KOPT-K1 (cell line): ENCODE results near the gene ASB1.
A peak's percentile ranks its signal among the peaks of the same experiment; 100 is the strongest.

Experiments used
- H3K27ac ChIP-seq: fragments of 200-600 bp; sonication (generic); 2 replicates; pipeline ENCODE4 v1.5.1; 2016; ENCODE audit warnings: antibody characterized with exemption, mild to moderate bottlenecking, low read depth, low read length; ENCODE audit not compliant: poor library complexity, severe bottlenecking
- H3K36me3 ChIP-seq: fragments of 200-600 bp; sonication (generic); 2 replicates; pipeline ENCODE4 v1.5.1; 2017; ENCODE audit warnings: antibody characterized with exemption, mild to moderate bottlenecking, low read length, moderate library complexity; ENCODE audit not compliant: insufficient read depth
- H3K9me3 ChIP-seq: fragments of 200-600 bp; sonication (generic); 2 replicates; pipeline ENCODE4 v1.5.1; 2017; ENCODE audit warnings: antibody characterized with exemption, low read length, mild to moderate bottlenecking; ENCODE audit not compliant: insufficient read depth, poor library complexity, severe bottlenecking

Gene ASB1

GRCh38 chr2:238426568-238427434 is at the start of gene ASB1:
ASB1 (plus strand) TSS chr2:238426927; CDS start chr2:238427071, 144 bp downstream.
- peaks cover 8% of the 10 kb centered on the region for H3K9me3 ChIP-seq
- H3K27ac ChIP-seq: peak within 1 kb of the TSS; percentile 88
- H3K36me3 ChIP-seq: peaks cover 10% of the 10 kb centered on the region

GRCh38 chr2:238378230-238379095 is 48.3 kb upstream of the ASB1 start:
- Histone ChIP-seq H3K27ac (peak overlapping the region; percentile 52), H3K36me3 (no peaks in the 10 kb centered on the region), H3K9me3 (no peaks in the 10 kb centered on the region)

- H3K27ac ChIP-seq: peak overlapping the region; percentile 52
- H3K36me3 ChIP-seq: no peaks in the 10 kb centered on the region
- H3K9me3 ChIP-seq: no peaks in the 10 kb centered on the region
These were observed 47.5 kb upstream of the ASB1 start for GRCh38 chr2:238379096-238379810.

- Histone ChIP-seq H3K9me3 (no peaks in the 10 kb centered on the region), H3K36me3 (no peaks in the 10 kb centered on the region), H3K27ac (peak overlapping the region; percentile 52)
These were observed 46.4 kb upstream of the ASB1 start for GRCh38 chr2:238380336-238380735.

GRCh38 chr2:238380785-238381184 is 45.9 kb upstream of the ASB1 start:
- Histone ChIP-seq H3K9me3 (no peaks in the 10 kb centered on the region), H3K27ac (no peak overlapping the region), H3K36me3 (no peaks in the 10 kb centered on the region)

- Histone ChIP-seq H3K9me3 (no peaks in the 10 kb centered on the region), H3K27ac (no peak overlapping the region), H3K36me3 (no peaks in the 10 kb centered on the region)
These were observed 45.2 kb upstream of the ASB1 start for GRCh38 chr2:238381341-238382115.

- Histone ChIP-seq H3K36me3 (no peaks in the 10 kb centered on the region), H3K9me3 (no peaks in the 10 kb centered on the region), H3K27ac (no peak overlapping the region)
These were observed 44.3 kb upstream of the ASB1 start for GRCh38 chr2:238382381-238382781.

- Histone ChIP-seq H3K27ac (no peak overlapping the region), H3K9me3 (no peaks in the 10 kb centered on the region), H3K36me3 (no peaks in the 10 kb centered on the region)
These were observed 43.6 kb upstream of the ASB1 start for GRCh38 chr2:238383135-238383534.

- H3K27ac ChIP-seq: no peak overlapping the region
- H3K9me3 ChIP-seq: no peaks in the 10 kb centered on the region
- H3K36me3 ChIP-seq: no peaks in the 10 kb centered on the region
These were observed 42.9 kb upstream of the ASB1 start for GRCh38 chr2:238383743-238384380.

GRCh38 chr2:238387332-238387731 is 39.4 kb upstream of the ASB1 start:
- Histone ChIP-seq H3K9me3 (no peaks in the 10 kb centered on the region), H3K27ac (no peak overlapping the region), H3K36me3 (no peaks in the 10 kb centered on the region)

- Histone ChIP-seq H3K27ac (no peak overlapping the region), H3K36me3 (no peaks in the 10 kb centered on the region)
These were observed 37.9 kb upstream of the ASB1 start for GRCh38 chr2:238388794-238389193.

GRCh38 chr2:238389988-238390589 is 36.6 kb upstream of the ASB1 start:
- no peak overlapping the region for H3K27ac ChIP-seq
- no peaks in the 10 kb centered on the region for H3K9me3 ChIP-seq
- H3K36me3 ChIP-seq: no peaks in the 10 kb centered on the region

More at GRCh38 chr2:238388794-238389193, 37.9 kb upstream of the ASB1 start:
- no peaks in the 10 kb centered on the region for H3K9me3 ChIP-seq

- no peaks in the 10 kb centered on the region for H3K9me3 ChIP-seq
- no peaks in the 10 kb centered on the region for H3K36me3 ChIP-seq
- H3K27ac ChIP-seq: no peak overlapping the region
These were observed 35.6 kb upstream of the ASB1 start for GRCh38 chr2:238391042-238391689.
